IPS-NIHi11 (cell line): ENCODE data around the gene OR4D6.
"Not testable (repeated sequence)": the region's sequence is repeated elsewhere in the genome, so short reads cannot be mapped to it uniquely, and the experiment has no call there.

ENCODE experiments used
- DNase-seq: peaks from one replicate; pipeline ENCODE4 v3.0.0; 2012; ENCODE audit warnings: mixed read lengths, low spot score

The OR4D6 gene

GRCh38 chr11:59456661-59457060 is at the start of gene OR4D6:
Gene OR4D6, plus strand, starts transcription at chr11:59456961. Its CDS starts 0 bp downstream, at chr11:59456961.
- no peak for DNase-seq

DNA sequence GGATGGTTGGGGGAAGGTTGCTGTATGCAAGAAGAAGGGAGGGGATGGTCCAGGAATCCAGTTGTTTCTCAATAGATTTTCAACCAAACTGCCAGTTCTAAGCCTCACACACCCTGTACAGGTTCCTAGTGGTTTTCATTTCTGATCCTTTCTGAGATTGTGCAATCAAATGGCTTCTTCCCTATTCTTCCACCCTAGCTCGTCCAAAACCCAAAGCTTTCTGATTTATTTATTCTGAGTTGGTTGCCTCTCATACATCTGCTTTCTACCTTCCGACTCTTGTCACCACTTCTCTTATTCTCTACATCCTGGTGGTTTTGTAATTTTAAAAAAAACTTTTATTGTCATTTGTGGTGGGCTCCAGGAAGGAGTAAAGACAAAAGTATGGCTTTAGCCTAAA is 43.1 kb upstream of the OR4D6 start:
- no peak for DNase-seq

- no peak for DNase-seq
Observed at GRCh38 chr11:59415111-59415510, 41.6 kb upstream of the OR4D6 start.

GRCh38 chr11:59416613-59417012 is 40.1 kb upstream of the OR4D6 start:
- DNase-seq = no peak

- DNase-seq = no peak
Observed at GRCh38 chr11:59417023-59417422, 39.7 kb upstream of the OR4D6 start.

- no peak for DNase-seq
Observed at GRCh38 chr11:59418156-59418555, 38.6 kb upstream of the OR4D6 start.

GRCh38 chr11:59423835-59424234 is 32.9 kb upstream of the OR4D6 start:
- DNase-seq = no peak

DNA sequence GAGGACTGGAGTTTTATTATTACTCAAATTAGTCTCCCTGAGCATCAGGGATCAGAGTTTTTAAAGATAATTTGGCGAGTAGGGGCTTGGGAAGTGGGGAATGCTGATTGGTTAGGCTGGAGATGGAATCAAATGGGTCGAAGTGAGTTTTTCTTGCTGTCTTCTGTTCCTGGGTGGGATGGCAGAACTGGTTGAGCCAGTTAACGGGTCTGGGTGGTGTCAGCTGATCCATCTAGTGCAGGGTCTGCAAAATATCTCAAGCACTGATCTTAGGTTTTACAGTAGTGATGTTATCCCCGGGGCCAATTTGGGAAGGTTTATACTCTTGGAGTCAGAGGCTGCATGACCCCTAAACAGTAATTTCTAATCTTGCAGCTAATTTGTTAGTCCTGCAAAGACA is 31.6 kb upstream of the OR4D6 start:
- no peak for DNase-seq

DNA sequence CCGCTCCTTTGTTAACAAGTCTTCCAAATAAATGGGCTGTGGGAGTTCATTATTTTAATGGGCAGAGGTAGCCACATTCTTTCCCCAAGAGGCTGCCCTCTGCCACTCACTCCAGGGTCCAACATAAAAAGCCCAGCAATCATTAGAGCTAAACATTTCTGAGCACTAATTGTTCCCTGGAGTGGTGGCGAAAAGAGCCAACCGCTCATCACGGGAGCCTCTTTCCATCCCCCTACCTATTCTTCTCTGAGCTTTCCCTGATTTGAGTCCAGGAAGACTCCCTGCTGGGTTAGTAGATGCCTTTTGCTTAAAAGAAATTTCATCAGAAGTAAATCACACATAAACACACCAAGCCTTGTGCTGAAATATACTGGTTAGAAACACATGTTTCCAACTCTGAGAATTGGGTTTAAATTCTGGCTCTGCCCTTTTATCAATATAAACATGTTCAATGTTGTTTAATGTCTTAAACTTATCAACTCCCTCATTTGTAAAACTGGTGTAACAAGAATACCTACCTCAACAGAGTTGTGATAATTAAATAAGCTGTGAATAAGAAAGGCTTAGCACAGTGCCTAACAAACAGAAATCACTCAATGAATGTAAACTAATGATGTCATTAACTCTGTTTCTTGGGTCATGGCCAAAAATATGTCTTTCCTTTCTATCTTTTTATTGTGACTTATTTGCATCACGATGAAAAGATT is 30.2 kb upstream of the OR4D6 start, which contains the start of gene OR5A2:
Gene OR5A2 (minus strand): TSS at position 53 of the 707 bp plus-strand sequence. CDS start 3,460 bp downstream, outside the sequence.
- peak; percentile 48 for DNase-seq

GRCh38 chr11:59427068-59427382 is 29.7 kb upstream of the OR4D6 start:
- DNase-seq = no peak

GRCh38 chr11:59429924-59430516 is 26.7 kb upstream of the OR4D6 start:
- peak; percentile 60 for DNase-seq

GRCh38 chr11:59436169-59436568 is 20.6 kb upstream of the OR4D6 start, which contains the start of gene OR5A1:
Gene OR5A1, plus strand, starts transcription at chr11:59436469. Its CDS starts 6,700 bp downstream, at chr11:59443169.
- no peak for DNase-seq

DNA sequence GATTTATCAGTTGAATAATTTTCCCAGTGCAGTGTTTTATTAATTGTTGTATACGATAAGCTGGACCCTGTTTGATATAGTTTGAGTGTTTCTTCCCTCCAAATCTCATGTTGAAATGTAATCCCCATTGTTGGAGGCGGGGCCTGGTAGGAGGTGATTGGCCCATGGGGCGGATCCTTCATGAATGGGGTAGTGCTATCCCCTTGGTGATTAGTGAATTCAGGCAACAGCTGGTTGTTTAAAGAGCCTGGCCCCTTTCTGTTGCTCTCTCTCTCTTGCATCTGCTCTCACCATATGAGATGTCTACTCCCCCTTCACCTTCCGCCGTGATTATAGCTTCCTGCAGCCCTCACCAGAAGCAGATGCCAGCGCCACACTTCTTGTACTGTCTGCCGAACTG is 19.0 kb upstream of the OR4D6 start:
- DNase-seq = peak; percentile 19

DNA sequence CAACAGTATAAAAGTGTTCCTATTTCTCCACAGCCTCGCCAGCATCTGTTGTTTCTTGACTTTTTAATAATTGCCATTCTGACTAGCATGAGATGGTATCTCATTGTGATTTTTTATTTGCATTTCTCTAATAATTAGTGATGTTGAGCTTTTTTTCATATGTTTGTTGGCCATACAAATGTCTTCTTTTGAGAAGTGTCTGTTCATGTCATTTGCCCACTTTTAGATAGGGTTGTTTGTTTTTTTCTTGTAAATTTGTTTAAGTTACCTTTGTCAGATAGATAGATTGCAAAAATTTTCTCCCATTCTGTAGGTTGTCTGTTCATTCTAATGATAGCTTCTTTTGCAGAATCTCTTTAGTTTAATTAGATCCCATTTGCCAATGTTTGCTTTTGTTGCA is 11.1 kb upstream of the OR4D6 start:
- not testable (repeated sequence) for DNase-seq

DNA sequence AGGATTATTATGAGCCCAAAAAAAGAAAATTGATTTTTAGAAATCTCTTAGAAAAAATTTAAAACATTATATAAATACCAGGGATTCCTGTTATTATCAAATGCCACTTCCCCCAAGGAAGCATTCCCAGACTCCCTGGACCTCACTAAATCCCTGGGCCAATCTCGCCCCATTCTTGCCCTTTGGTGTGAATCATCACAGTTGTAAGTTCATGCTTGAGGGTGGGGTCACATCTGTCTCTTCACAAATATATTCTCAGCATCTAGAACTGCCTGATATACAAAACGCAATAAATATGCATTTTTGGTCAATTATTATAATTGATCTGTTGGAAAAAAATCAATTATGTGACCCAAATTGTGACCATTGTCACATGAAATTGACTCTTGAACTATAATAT is 8.3 kb upstream of the OR4D6 start:
- DNase-seq = no peak

GRCh38 chr11:59459916-59460315 is 3.2 kb downstream of the OR4D6 start:
- no peak for DNase-seq

GRCh38 chr11:59463190-59463641 is 6.5 kb downstream of the OR4D6 start:
- peak; percentile 18 for DNase-seq

DNA sequence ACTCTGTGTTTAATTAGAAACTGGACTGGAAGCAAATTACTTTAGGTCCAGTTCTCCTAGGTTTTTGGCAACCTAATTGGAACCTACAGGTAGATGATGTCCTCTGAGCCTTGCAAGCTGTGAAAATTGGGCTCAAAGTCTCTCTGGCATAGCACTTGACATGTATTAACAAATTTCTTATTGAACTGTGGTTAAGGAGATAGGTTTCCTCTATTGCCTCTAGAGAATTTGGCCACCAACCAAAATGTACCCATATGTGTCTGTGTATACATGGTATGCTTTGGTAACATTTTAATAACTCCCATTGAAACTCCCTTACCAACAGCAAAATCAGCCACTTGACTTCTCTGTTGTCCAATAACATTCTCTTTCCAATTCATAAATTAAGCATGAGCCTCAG is 16.3 kb downstream of the OR4D6 start, which contains the start of gene OR4D10:
Gene OR4D10 (plus strand): TSS at position 301 of the 400 bp plus-strand sequence. CDS start 4,115 bp downstream, outside the sequence.
- no peak for DNase-seq

GRCh38 chr11:59475176-59475575 is 18.4 kb downstream of the OR4D6 start:
- DNase-seq = no peak

- no peak for DNase-seq
Observed at GRCh38 chr11:59479906-59480305, 23.1 kb downstream of the OR4D6 start.

DNA sequence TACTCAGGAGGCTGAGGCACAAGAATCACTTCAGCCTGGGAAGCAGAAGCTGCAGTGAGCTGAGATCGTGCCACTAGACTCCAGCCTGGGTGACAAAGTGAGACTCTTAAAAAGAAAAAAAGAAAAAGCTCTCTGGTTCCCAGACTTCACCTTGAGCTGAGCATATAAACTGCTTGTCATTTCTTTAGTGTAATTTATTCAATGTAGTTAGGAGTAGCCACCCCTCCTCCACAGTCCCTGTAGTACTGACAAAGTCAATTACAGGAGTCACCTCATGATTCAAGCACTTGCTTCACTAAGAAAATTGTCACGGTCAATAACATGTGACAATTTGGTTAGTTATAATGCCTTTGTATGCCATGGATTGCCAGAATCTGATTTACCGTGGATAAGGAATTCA is 23.6 kb downstream of the OR4D6 start:
- no peak for DNase-seq

DNA sequence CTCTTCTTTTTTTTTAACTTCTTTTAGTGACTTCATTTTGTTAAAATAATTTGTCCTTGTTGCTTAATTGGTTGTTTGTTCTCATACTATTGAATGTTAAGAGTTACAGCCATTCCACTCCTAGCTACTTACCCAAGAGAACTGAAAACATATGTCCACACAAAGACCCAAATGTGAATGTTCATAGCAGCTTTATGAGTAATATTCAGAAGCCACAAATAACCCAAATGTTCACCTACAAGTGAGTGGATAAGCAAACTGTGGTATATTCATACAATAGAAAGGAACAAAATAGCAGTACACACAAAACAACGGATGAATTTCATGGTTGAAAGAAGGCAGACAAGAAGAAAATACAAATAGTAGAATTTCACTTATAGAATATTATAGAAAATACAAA is 45.2 kb downstream of the OR4D6 start:
- no peak for DNase-seq

DNA sequence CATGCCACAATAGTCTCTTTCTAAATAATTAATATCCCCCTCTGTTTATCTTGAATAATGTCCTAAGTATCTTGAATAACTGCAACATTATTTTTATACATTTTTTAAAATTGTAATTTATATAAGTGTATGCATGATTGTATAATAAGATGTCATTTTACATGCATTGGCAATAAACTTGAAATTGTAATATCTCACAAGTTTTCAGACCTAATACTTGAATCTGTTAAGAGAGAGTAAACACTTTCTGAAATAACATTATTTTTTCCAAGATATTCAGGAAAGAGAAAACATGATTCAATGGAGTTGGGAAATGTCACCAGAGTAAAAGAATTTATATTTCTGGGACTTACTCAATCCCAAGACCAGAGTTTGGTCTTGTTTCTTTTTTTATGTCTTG is 46.5 kb downstream of the OR4D6 start, which contains the start of gene OR4D11:
Gene OR4D11 (plus strand): TSS at position 301 of the 400 bp plus-strand sequence. CDS start 0 bp downstream, at position 301.
- DNase-seq = no peak
